ENCODE measurements around the gene TBX5. TPM values are rescaled to one million over a fixed set of nuclear protein-coding genes. Genes with fewer than 3 reads are reported as not detected.

The TBX5 gene
- total RNA-seq, 1 experiment from 2014 or later: not detected

- DNase-seq (ENCODE audit: low read depth): no peak
Measured at GRCh38 chr12:114320968-114321367, 85.0 kb downstream of the TBX5 start.

DNA sequence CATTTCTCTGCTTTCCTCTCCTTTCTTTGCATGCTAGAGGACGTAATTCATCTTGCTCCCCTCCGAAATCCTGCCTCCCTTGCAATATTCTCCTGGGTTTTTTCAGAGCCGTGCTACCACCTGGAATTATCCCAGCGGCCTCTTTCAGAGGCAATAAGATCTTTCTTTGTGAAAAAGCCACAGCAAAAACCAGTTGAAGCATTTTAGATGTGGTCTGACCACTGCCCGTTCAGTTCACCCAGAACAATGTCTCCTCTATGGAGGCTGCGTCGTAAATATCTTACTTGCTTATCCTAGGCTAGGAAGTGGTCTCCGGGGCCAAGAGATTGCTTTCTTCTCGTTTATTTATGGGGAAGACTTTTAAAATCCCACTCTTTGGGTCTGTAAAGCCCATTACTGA lies 85.8 kb downstream of the TBX5 start:
- no peak for DNase-seq (ENCODE audit: low read depth)

- DNase-seq (ENCODE audit: low read depth): no peak
Measured at GRCh38 chr12:114319422-114319821, 86.5 kb downstream of the TBX5 start.

GRCh38 chr12:114318984-114319383 lies 87.0 kb downstream of the TBX5 start:
- no peak for DNase-seq (ENCODE audit: low read depth)

DNA sequence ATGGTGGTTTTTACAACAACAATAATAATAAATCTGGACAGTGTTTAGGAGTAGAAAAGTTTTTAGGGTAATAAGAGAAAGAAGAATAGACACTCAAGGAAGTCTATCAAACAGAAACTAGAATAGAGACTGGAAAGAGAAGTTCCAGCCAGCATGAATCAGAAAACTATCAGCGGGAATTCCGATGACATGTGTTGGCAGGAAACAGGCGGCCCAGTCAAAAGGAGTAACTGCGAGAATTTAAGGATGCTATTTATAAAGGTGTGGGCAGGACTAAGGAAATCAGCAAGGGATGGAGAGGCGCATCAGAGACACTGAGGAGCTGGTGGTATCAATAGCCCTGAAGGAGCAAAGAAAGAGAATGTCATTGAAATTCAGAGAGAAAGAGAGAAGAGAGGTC lies 89.9 kb downstream of the TBX5 start:
- DNase-seq (ENCODE audit: low read depth): peak; percentile 67

- DNase-seq (ENCODE audit: low read depth): no peak
Measured at GRCh38 chr12:114314974-114315720, 90.8 kb downstream of the TBX5 start.

DNA sequence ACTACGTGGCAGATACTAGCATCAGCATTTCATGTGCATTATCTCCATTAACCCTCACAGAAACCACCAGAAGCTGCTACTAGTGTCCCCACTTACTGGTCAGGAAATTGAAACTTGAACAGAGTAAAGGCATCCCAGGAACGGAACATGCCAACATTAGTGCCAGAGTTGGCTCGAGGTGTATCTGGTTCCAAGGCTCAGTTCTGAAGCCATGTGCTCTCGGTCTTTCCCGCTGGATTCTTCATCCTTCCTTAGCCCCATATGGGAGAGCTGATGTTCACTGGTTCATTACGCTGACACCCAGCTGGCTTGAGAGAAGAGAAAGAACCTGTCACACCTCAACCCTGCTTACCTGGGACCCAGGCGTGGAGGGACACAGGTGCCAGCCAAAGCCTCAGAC lies 91.5 kb downstream of the TBX5 start:
- no peak for DNase-seq (ENCODE audit: low read depth)

DNA sequence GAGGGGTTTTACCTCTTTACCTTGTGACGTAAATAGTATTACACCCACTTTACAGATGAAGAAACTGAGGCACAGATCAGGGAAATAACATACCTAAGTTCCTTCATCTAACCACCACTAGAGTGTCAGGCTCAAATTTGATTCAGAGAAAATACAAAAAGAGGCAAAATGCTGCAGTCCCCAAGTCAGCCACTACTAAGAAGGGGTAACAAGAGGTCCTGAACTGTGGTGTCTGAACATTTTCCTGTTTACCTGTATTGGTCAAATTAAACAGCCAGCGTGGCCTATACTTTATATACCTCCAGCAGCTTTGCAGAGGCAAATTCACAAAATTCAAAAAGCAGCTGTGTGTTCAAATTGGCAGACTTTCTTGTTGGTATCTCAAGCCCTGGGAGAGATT lies 92.0 kb downstream of the TBX5 start:
- DNase-seq (ENCODE audit: low read depth): no peak

GRCh38 chr12:114311974-114312373 lies 94.0 kb downstream of the TBX5 start:
- DNase-seq (ENCODE audit: low read depth): peak; percentile 40

DNA sequence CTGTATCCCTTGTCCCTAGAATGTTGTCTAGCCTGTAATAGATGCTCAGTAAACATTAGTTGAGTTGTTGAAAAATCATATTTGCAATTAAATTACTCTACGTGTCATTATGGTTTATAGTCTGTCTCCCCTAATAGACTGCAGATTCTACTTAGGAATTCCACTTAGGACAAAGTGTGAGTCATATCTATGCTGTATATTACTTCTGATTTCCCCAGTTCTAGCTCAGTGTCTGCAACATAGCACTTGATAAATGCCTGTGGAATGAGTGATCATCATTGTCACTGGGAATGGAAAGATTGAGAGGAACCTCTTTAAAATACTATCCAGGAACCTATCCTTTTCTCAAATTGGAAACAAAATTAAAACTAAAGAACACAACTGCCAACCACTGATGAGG lies 99.3 kb downstream of the TBX5 start:
- DNase-seq (ENCODE audit: low read depth): peak; percentile 60

DNA sequence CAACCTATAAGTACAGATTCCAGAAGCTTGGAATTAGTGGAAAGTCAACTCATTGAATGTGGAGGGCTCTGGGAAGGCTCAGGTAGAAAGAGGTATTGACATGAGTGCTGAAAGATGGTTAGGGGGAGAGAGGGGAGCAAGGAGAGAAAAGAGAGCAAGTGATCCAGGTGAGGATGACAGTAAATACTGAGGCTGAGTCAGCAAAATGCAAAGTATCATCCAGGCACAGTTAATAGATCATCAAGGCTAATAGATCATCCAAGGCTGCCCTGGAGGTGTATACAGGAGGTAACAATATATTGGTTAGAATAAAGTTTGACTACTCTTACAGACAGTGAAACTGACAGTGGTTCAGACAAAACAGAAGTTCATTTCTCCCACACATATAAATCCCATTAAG lies 100.5 kb downstream of the TBX5 start:
- DNase-seq (ENCODE audit: low read depth): no peak

Data from M059J (cell line).